SIG-M5 treated with dmso at 0.1 percent for 504 hours (cell line): ENCODE data around the gene GEMIN4.
"Not testable (repeated sequence)": the region's sequence is repeated elsewhere in the genome, so short reads cannot be mapped to it uniquely, and the experiment has no call there.

Source experiments
- DNase-seq: peaks from one replicate; lab custom pipeline; 2025; ENCODE audit not compliant: unreplicated experiment; lab: John Stamatoyannopoulos, UW

Gene GEMIN4

DNA sequence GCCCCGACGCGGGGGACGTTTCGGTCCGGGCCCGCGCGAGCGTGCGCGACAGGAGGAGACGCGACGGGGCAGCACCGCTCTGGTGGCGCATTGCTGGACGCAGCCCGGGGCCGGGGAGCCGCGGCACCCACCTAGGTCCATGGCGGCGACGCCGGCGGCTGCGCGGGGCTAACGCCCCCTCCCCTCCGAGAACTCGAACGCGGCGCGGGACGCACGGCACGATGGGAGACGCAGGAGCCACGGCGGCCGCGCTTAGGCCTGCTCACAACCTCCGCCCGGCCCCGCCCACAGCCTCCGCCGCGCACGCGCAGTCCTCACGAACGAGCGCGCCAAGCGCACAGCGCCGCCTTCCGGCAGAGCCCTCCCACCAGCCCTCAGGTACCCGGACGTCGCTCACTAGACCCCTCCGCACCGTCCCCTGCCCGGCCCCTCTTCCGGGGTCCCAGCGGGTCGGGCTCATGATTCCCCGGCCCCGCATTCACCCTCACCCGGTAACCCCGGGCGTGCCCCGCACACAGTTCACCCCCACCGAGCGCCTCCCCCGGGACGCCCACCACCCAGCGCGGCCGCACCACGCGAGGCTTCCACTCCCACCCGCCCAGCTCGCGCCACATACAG lies at the start of gene GEMIN4:
TSS of gene GEMIN4 (minus strand) at position 263 of the 618 bp plus-strand sequence. CDS start at position 141, 122 bp downstream.
- DNase-seq, result peak; percentile 67

DNA sequence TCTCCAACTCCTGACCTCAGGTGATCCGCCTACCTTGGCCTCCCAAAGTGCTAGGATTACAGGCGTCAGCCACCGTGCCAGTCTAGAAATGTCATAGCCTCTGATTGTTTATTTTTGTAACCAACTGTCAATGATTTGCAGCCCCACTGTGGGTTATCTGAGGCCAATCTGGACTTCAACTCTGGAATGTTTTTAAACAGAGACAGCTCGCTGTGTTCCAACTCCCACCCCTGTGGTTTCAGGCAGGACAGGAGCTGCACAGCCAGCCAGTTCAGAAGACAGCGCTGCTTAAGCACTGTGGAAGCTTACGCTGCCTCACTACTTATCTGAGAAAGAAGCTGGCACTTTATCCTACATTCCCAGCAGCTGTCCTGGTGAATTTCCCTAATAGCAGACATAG lies 49.6 kb upstream of the GEMIN4 start:
- DNase-seq, result no peak

DNA sequence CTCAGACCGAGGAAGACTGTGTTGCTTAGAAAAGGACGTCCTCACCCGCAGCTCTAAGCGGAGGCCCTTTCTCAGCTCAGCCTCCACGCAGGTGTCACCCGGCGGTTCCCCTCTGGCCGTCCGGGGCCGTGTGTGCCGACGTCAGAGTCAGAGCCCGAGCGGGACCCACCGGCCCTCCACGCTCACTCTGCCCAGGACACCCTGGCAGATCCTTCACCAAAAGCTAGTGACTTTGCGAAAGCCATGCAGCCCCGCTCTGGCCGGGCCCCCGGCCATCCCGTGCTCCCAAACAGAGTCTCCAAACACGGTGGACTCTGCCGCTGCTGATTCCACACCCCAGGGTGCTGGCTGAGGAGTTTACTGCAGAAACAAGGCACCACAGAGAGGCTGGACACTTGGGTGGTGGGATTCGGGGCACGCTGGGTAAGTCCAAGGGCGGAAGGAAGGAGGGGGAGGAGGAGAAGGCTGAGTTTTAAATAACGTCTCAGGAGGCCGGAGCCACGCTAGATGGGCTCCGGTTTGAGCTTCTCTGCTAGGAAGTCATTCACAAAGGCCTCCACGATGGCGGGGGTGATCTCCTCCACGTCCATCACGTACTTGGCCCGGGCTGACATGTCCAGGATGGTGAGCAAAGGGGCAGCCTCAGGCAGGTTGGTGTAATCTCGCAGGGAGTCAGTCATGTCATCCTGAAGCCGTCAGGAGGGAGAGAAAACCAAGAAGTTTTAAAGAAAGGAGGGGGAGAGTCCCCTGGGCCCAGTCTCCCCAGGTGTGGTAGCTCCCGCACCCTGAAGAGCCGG lies 48.6 kb upstream of the GEMIN4 start:
- no peak for DNase-seq

DNA sequence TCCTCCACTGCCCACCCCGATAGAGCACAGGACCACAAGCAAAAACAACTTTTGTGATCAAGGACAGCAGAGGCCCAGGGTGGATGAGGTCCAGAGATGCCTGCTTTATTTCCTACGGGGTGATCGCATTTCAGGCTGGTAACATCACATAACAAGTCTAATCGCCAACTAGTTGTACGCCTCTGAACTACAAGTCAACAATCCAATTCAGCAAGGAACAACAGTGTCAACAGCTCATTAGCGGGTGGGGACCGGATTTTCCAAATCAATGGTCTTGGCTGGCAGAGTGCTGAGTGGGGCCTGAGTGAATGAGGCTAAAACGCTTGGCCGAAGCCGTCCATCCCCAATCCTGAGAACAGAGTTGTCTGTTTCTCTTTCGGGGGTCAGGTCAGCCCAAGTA lies 47.2 kb upstream of the GEMIN4 start:
- DNase-seq, result no peak

DNA sequence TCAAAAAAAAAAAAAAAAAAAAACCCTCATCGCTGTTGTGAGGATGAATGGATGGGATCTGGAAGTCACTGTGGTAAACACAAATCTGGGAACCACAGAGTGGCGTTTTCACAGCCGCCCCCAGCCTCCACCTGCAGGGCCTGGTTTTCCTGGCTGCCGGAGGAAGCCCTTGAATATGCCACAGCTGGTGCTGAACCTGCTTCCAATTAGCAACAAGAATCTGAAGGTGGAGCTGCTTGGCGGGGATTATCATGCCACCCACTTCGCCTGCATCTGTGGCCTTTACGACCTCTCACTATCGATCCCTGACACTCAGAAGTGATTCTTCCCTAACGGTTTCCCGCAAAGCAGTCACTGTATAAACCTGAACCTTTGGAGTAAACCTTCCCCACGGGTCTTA lies 46.2 kb upstream of the GEMIN4 start:
- no peak for DNase-seq

DNA sequence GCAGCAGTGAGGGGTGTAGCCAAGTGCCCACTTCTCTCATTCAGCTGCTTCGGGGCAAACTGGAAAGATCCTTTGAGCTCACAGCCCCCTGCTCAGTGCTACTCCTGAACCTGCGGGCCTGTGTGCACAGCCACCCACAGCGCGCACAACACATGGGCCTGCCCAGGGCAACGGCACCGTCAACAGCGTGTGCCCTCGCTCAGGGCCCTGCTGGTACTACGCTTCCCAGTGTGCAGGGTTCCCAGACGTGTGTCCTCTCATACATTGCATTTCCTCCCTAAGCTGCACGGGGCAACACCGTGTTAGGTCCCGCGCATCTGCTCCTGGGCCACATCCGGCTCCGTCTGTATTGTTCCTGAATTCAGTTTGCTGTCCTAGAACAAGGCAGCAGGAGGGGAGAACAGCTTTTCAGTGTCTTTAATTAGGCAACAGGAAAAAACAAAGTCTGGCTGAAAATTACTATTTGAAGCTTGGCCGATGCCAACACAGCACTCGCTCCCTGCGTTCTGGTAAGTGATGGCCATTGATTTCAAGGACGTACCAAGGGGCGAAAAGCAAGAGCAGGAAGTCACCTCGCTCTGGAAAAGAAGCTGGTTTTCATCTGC lies 45.3 kb upstream of the GEMIN4 start:
- no peak for DNase-seq

DNA sequence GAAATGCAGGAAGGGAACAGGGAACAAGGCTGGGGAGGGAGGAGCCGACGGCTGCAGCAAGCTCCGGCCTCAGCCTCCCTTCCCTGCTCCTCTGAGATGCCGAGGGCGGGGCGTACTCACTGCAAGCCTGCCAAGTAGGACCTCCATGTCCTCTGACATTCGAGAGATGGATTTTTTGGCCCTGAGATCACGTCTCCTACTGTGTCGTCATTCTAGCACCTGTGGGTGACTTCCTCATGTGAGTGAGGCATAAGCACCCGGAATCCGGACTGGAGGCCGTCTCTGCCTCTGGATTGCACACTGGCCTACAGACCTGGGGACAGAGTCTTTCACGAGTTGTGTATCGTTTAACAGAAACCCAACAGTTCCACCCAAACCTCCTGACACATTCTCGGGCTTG lies 44.5 kb upstream of the GEMIN4 start:
- no peak for DNase-seq

DNA sequence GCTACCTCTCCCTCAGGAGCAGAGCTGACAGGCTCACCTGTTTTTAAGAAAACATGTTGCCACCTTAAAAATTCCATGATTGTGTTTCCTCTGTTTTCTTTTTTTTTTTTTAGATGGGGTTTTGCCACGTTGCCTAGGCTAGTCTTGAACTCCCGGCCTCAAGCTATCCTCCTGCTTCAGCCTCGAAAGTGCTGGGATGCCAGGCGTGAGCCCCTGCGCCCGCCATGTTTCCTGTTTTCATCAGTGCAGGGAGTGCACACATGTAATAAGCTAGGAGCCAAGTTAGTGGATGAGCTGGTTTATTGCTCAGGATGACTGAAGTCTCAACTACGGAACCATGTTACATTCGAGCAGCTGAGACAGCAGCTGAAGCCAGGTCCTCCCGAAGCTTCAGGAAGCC lies 43.7 kb upstream of the GEMIN4 start:
- DNase-seq, result no peak

DNA sequence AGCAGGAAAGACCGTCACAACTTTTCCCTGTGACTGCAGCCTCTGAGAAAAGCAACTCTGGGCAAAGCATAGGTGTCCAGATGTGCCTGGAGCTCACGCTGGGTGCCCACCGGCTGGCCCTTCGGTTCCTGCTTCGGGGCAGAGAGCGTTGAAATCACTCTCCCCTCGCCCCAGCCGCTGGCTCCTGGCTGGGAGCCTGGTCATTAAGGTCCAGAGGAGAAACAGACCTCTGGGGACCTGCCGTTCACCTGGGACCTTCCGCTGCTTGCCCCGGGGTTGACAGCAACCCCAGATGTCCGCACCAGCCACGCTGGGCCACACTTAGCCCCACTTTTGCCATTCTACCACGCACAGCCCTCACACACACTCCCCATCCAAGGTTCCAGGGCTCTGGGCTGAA lies 43.2 kb upstream of the GEMIN4 start:
- no peak for DNase-seq

DNA sequence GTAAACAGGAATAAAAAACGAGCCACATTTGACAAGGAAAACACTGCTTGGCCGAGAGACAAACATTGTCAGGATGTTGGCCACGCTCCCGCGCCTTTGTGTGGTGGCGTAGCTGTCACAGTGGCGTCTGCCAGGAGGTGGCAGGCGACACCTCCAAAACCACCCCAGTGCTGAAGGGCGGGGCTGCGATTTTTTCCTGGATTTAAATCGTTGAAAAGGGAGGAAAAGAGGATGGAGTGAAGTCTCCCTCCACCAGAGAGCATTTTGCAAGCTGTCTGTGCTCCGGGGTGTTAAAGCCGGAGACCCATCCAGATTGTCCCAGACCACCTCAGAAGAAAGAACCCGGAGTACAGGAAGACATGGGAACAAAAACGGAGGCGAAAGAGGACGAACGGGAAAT lies 42.8 kb upstream of the GEMIN4 start:
- DNase-seq, result no peak

DNA sequence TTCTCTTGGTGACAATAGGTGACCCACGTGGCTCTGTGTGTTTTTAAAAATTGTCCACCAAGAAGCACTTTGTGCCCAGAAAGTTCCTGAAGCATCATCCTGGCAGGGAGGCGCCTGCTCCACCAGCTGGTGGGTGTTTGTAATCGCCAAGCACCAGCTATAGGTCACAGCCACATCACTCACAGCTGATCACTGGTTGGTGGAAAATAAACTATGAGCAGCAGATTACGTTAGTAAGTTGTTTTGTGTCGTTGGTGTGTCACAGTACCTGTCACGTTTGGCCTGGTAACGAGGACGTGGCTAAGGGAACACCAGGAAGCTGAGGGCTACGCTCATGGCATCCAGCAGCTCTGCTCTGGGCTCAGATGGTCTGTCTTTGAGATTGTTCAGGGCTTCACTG lies 40.2 kb upstream of the GEMIN4 start:
- DNase-seq, result no peak

DNA sequence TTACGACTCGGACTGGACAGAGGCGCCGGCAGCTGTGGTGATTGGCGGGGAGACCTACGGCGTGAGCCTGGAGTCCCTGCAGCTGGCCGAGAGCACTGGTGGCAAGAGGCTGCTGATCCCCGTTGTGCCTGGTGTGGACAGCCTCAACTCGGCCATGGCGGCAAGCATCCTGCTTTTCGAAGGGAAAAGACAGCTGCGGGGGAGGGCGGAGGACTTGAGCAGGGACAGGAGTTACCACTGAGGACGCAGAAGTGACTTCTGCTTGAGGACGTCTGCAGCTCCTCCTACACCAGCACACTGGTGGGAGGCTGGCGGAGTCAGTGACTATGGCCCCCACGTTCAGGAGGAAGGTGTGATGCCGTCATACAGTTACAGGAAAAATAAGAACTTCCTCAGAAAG lies 39.8 kb upstream of the GEMIN4 start:
- no peak for DNase-seq

DNA sequence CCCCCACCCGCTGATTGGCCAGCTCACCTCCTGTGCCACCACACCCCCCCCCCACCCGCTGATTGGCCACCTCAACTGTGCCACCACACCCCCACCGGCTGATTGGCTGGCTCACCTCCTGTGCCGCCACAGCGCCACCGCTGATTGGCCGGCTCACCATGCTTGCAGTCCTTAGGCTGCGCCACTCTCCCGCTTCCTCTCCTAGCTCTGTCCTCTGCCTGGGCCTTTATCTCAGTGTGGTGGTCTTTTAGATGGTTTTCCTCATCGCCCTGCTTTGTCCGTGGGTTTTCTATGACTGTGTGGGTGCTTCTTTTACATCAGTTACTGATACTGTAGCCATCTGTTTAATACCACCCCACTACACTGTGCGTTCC lies 38.8 kb upstream of the GEMIN4 start:
- not testable (repeated sequence) for DNase-seq

DNA sequence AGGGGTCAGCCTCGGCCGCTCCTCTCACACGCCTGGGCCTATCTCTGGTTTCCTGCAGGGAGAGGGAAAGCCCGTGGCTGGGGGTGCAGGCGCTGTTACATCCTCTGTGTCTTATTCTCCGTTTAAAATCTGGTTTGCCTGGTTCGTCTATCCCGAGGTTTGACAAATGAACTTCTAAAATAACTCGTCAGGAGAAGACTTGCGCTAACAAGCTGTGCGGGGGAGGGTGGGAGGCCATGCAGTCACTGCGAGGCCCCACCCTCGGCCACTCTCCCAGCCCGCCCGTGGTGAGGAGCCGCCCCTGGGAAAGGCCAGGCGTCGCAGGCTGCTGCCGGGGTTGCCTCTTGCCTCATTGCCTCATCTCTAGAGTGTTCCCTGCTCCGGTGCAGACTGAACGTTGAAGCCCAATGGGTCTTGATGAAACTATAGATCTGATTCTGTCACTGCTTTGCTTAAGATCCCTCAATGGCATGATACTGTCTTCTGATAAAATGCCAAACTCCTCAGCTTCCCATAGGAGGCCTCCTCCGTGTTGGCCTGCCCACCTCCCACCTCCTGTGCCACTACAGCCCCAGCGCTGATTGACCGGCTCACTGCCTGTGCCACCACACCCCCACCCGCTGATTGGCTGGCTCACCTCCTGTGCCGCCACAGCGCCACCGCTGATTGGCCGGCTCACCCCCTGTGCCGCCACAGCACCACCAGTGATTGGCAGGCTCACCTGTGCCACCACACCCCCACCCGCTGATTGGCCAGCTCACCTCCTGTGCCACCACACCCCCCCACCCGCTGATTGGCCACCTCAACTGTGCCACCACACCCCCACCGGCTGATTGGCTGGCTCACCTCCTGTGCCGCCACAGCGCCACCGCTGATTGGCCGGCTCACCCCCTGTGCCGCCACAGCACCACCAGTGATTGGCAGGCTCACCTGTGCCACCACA lies 38.1 kb upstream of the GEMIN4 start:
- not testable (repeated sequence) for DNase-seq

DNA sequence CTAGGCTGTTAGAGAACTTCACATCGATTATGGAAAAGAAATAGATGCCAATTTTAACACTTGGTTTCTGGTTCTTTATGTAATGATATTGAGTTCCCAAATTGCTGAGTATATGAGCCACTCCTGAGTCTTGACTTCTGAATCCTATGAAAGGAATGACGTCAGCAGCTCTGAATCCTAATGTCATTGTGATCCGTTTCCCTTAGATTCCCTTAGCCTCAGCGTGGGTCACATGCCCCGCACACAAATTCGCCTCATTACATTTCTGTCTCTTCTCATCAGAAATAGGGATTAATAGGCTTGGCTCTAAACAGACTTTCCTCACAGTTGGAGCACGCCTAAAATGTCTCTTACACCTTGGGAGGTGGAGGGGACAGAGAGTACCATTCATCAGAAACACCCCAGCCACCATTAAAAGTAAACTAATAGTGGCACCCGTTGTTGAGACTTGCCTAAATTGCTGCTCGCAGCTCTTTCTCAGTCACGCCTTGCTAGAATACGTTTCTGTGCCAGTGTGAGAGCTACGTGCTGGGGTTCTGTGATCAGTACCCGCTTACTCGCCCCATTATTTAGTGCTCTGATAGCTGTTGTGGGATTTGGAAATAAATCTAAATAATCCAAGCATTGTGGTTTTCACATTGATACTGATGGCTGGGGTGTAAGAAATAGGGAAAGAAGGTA lies 37.2 kb upstream of the GEMIN4 start:
- DNase-seq, result no peak

DNA sequence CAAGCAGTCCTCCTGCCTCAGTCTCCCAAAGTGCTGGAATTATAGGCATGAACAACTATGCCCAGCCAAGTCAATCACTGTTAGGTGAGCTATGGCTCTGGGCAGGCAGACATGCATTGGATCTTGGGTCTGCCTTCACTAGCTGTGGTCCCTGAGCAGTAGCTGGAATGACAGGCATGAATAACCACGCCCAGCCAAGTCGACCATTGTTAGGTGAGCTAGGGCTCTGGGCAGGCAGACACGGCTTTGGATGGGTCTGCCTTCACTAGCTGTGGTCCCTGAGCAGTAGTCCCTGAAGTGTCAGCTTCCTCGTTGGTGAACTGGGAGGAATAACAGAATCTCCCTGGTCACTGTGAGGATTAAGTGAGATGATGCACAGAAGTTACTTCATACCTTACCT lies 36.5 kb upstream of the GEMIN4 start:
- no peak for DNase-seq

DNA sequence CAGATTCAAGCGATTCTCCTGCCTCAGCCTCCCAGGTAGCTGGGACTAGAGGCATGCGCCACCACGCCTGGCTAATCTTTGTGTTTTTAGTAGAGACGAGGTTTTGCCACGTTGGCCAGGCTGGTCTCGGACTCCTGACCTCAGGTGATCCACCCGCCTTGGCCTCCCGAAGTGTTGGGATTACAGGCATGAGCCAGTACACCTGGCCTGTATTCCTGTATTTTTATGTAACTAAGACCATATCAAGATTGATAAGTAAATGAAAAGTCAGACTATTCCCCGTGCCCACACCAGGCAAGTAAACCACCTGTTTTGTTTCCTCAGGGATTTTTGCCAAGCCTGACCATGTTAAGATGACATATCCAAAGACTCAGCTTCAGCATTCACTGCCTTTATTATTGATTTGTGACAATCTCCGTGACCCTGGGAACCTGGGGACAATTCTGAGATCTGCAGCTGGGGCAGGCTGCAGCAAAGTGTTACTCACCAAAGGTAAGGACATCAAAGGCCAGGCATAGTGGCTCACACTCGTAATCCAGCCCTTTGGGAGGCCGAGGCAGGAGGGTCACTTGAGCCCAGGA lies 35.7 kb upstream of the GEMIN4 start:
- DNase-seq, result no peak

DNA sequence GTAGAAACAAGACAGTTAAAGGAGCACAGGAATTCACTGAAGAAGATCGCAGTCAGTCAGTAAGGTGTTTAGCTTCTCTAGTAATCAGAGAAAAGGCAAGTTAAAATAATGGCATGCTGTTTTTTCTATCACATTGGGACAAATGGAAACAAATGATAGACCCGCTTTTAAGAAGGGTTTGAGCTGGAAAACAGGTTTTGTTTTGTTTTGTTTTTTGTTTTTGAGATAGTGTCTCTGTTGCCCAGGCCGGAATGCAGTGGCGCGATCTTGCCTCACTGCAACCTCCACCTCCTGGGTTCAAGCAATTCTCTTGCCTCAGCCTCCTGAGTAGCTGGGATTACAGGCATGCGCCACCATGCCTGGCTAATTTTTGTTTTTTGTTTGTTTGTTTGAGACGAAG lies 33.8 kb upstream of the GEMIN4 start:
- DNase-seq, result not testable (repeated sequence)

DNA sequence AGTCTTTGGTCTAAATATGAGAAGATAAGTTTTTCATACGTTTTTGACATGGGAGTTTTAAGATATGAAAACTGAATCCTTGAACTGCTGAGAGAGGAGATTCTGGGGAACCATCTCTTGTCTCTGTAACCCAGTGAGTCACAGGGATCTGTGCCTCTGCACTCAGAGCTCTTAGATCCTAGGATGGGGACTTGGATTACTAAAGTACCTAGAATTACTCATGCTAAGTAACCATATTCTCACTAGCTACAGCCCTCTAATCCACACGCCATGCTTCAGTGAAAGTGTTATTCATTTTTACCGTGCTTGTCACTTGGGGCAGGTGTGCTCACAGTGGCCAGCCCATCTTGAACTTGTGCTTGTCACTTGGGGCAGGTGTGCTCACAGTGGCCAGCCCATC lies 32.1 kb upstream of the GEMIN4 start:
- no peak for DNase-seq
